ENCODE measurements around the gene CHN2.

Gene CHN2

DNA sequence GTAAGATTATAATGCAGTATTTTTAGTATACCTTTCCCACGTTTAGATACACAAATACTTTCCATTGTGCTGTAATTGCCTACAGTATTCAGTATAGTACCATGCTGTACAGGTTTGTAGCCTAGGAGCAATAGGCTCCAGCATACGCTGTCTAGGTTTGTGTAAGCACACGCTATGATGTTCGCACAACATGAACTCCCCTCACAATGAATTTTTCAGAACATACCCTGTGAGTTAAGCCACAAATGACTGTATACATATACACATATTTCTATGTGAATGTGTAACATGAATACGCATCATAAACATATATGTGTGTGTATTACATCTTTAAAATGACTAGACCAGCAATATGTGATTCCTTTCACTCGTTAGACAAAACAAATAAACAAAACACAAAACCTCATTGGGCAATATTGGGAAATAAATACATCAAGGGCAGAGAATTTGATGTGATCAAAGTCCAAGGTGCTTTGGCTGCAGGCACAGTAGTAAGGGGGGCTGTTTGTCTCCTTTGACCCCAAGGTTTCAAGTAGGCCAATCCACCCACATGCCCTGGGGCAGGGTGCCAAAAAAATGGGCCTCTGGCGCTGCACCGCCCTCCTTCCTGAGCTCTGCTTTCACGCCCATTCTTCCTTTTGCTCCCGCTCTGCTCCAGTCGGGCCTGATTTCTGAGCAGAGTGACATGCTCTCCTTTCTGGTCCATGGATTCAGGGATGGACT, 33.9 kb downstream of the CHN2 start:
- DNase-seq (ENCODE audit: low read depth, low spot score) = no peak

DNA sequence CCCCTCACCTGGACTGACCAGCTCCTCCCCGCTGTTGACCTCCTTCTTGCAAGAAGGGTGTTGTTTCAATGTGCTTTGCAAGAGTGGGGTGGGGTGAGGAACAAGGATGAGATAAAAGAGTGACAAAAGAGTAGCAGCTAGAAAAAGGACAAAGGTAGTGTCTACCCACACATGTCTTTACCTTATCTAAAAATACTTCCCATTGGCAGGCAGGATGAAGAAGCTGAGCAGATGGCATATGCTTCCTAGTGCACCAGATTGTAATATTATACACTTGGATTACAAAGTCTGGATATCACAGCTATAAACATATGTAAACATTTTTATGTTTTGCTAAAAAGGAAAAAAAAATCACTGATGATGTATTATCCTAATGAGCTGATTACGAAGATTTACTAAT, 34.5 kb downstream of the CHN2 start:
- DNase-seq (ENCODE audit: low read depth, low spot score) = no peak

DNA sequence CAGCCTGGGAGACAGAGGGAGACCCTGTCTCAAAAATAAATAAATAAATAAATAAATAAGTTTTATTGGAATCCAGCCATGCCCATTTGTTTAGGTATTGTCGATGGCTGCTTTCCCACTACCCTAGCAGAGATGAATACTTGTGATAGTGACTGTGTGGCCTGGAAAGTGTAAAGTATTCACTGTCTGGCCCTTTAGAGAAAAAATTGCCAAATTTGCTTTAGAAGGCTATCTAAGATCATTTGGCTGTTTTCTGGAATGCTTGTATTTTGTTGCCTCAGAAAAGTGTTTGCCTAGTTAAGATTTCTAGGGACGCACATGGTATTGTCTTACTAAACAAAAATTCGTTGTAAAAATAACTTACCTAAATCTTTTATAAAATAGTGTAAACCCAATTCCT, 35.4 kb downstream of the CHN2 start:
- no peak for DNase-seq (ENCODE audit: low read depth, low spot score)

DNA sequence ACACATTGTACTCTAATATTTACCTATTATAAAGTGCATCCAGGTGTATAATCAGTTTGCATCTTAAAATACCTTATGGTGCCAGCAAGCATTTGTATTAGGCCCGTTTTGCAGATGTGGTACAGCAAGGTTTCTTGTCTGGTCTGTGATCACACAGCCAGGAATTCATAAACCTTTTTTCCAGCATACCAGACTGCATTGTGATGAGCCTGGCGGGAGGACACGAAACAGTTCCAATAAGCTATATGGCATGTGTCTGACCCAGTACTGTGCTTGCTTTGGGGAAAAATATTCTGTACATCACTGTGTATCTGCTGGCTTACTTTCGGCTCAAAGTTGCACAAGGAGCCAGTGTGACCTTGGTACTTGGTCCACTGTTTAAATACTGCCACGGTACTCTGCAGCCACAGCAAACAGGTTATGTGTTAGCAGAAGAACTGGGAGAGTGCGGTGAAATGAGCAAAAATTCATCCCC, 36.3 kb downstream of the CHN2 start:
- no peak for DNase-seq (ENCODE audit: low read depth, low spot score)

DNA sequence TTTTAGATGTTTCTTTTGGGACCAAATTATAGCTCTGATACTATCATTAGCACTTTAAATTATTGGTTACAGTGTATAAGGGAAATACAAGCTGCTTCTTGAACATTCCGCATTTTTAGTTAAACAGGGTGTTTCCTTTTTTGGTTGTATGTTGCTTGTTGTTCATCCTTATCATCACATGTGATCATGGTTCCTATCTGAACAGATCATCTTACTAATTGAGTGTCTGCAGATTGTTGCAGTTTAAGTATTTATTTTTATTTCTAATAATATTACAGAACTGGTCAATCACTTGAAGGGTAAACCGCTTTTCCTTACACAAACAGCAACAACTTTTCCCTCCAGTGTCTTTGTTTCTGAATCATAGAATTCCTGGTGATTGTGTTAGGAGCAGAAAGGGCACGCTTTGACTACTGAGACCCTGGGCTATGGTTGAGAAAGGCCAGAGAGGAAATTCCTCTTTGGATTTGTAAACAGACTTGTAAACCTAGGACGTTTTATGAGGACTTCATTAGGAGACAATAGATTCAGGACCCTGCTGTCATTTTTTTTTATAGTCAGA, 37.2 kb downstream of the CHN2 start:
- DNase-seq (ENCODE audit: low read depth, low spot score) = no peak

DNA sequence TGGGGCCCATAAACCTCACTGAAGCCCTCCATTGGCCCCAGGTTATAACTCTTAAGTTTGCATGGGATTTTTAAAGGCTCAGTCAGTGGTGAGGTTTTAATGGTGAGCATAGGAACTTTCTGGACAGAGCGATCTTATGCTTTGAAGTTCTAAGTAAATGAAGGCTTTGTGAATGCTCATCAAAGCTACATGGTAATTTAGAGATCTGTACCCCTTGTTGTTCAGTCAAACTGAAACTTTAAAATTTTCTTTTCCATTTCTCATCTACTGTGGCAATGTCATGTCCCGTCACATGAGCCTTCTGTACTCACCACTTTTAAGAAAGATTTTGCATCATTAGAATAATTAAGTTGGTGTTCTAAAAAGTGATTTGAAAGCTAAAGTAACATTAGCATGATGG, 39.9 kb downstream of the CHN2 start:
- no peak for DNase-seq (ENCODE audit: low read depth, low spot score)

DNA sequence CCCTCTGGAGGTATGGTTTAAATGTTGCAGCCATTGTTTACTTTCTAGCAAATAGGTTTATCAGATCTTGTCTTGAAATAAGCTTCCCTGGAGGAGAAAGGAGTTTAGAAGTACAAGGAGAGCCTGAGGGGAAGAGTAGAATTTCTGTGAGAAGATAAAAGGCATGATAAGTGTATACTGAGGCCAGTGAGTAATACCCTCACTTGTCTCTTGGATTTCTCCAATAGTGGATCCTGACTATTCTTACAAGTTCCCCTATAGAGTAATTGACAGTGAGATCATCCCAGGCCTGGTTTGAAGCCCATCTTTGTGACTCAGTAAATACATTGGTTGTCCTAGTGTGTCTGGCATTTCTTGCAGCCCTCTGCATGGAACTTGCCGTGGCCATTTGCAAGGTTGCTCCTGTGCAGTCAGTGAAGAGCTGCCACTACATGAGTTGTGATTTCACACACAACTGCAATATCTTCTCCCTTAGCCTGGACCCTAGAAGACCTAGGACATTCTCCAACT, 41.6 kb downstream of the CHN2 start:
- DNase-seq (ENCODE audit: low read depth, low spot score) = no peak

DNA sequence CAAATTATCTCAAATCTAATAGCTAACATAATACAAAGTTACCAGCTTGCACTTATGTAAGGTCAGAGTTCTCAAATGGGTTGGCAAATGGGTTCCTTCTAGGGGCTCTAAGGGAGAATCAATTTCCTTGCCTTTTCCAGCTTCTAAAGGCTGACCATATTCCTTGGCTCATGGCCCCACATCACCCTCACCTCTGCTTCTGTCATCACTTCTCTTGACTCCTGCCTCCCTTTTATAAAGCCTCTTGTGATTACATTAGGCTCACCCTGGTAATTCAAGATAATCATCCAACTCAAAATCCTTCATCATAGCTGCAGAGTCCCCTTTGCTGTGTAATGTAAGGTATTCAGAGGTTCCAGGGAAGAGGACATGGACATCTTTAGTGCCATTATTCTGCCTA, 42.1 kb downstream of the CHN2 start:
- DNase-seq (ENCODE audit: low read depth, low spot score) = no peak

DNA sequence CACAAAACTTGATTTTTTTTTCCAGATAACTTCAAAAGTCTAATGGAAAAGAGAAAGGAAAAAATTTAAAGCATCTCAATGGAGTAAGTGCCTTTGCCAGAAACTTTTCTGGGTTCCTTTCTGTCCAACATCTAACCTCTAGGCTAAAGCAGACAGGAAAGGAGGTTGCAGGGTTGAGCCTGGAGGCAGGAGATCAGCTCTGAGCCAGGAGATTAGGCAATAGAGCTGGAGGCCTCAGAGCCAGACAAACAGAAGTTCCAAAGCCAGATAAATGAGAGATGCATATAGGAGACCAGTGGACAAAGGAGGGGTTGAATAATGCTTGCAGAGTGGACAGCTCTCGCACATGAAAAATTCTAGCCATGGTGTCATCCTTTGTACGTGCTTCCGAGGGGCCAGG, 42.9 kb downstream of the CHN2 start:
- DNase-seq (ENCODE audit: low read depth, low spot score) = no peak

DNA sequence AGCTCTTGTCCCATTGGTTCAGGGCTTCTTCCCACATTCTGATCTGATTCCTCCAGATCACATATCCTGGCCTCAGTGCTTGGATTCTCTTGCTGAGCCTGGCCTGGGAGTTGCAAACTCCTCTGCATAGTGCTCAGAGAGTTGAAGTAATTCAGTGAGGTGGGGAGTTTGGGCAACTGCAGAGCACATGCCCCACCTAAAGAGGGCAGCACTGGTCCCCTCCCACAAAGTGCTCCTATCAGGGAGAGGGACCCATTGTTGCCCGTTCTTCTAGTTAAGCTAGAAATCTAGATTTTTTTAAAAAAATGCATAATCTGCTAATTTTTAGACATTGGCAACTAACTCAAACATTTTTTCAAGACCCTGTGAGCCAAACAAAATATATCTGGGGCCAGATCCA, 45.1 kb downstream of the CHN2 start:
- no peak for DNase-seq (ENCODE audit: low read depth, low spot score)

DNA sequence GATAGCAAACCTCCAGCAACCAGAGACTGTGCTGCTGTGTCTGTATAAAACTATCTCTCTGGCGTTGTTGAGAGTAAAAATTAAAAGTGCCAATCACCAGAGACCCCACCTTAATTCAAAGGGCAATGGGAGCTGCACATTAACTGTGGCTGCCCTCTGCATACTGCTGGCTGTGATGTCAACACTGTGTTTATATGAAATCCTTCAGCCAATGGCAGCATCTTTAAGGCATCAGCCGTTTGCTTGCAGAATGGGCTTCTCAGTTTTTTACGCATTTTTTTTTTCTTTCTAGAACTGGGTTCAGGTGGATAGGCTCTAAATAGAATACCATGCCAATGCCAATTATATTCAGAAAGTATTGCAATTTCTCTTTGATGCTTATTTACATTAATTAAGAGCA, 47.7 kb downstream of the CHN2 start:
- no peak for DNase-seq (ENCODE audit: low read depth, low spot score)

DNA sequence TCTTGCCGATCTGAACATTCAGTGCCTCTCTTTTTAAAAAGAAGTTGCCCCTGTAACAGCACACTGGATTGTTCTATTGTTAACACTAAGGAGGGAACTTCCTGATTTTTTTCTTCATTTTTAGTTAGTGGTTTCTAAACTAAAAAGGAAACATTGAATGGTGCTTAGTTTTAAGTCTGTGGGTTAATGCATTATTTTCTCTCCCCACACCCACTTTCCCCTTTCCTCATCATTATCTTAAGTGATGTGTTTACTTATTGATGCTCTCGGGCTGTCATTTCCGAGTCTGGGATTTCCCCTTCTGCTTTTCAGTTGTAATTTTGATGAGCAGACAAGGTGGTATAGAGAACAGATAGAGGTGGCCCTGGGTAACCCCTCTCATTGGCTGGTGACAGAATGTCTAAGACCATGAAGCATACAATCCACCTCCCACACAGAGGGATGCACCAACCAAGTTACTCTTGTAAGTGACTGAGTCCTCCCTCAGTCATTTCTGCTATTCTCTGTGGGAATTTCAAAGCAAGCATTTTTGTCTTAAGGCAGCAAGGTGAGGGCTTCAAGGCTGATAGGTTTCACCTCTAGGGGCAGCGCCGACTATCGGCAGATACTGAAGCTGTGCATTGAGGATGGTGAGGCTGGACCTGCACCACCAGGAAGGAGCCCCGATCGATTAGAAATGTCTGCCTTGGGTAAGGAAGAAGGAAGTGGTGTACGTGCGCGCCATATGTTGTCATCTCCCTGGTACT, 49.5 kb downstream of the CHN2 start:
- DNase-seq (ENCODE audit: low read depth, low spot score) = no peak

DNA sequence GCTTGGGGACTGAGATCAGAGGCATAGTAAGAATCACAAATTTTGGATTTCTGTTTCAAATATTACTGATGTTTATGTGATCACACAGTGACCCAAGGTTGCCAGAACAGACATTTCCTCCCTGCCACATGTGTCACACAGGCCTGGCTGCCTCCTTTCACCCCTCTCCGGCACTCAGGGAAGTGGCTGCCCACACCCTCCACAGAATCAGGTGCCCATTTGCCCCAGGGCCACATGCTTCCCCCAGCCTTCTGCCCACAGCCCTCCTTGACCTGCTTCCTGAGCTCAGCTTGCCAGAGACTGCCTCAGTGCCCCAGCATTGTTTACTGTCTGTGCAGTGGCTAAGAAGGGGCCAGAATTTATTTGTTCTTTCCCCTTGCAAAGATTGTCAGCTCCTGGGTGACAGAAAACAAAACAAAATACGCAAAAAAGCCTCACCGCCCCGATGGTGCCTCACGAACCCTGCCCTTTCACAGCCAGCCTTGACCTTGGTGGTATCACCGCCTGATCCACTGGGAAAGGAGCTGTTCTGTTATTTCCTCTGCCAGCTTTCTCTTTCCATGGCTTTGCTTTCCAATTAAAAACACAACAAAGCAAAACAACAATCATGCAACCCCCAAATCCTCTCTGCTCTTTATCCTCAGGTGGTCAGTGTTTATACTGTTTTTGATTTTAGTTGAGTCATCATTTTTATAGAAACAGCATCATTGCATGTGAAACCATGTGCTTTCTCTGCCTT, 52.8 kb downstream of the CHN2 start:
- no peak for DNase-seq (ENCODE audit: low read depth, low spot score)

DNA sequence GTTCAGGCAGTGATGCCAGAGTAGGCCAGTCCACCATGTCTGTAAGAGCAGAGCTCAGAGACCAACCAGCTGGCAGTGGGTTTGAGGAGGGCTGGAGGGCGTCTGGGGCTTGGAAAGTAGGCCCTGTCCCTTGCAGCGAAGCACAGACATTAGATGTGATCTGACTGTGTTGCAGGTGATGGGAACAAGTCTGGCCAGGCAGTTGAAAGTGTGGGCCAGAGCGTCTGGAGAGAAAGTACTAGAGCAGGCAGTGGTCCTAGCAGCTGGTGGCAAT, 53.3 kb downstream of the CHN2 start:
- no peak for DNase-seq (ENCODE audit: low read depth, low spot score)

DNA sequence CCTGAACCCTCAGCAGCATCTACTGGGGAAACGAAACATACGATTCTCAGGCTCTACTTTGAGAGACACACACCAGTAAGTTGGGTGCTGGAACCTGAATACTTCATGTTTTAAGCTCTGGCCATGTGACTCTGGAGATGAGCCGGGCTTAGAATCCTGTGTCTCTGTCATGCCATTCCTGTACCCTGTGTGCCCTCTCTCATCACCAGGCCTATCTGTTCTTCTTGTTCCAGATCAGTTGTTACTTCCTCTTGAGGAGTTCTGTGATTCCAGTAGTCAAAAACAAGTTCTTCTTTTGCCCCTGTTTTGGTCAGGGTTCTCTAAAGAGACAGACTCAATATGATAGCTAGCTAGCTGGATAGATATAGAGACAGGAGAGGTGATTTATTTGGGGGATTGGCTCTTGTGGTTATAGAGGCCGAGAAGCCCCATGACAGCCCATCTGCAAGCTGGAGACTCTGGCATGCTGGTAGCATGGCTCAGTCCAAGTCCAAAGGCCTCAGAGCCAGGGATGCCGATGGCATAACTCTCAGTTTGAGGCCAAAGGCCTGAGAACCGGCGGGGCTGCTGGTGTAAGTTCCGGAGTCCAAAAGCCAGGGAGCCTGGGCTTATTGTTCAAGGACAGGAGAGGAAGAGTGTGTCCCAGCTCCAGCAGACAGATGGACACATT, 54.3 kb downstream of the CHN2 start:
- no peak for DNase-seq (ENCODE audit: low read depth, low spot score)

DNA sequence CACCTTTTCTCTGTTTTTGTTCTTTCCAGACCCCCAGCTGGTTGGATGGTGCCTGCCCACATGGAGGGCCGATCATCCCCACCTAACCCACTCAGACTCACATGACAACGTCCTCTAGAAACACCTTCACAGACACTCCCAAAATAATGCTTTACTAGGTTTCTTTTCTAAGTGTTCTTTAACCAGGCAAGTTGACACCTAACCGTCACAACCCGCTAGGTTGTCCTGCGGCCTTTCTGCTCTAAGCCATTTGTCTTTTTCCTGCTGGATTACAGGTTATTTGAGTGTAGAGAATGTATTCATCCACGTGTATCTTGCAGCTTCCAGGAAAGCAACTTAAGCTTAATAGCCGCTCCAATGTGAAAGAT, 54.8 kb downstream of the CHN2 start:
- no peak for DNase-seq (ENCODE audit: low read depth, low spot score)

DNA sequence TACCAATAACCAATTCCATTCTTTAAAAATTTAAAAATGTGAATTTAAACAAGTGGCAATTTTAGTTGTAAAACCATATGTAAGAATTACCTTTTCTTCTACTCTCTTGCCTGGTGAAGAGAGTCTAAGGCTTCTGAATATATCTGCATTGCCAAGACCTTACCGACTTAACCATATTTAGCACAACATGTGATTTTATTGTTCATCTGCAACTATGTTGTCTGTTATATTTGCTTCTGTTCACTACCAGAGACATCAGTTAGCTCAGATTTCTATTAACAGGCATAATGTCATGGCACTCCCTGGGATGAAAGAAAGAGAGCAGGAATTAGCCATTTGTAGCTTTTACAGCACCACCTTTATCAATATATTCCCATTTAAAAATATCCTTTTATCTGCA, 55.3 kb downstream of the CHN2 start:
- DNase-seq (ENCODE audit: low read depth, low spot score) = no peak

DNA sequence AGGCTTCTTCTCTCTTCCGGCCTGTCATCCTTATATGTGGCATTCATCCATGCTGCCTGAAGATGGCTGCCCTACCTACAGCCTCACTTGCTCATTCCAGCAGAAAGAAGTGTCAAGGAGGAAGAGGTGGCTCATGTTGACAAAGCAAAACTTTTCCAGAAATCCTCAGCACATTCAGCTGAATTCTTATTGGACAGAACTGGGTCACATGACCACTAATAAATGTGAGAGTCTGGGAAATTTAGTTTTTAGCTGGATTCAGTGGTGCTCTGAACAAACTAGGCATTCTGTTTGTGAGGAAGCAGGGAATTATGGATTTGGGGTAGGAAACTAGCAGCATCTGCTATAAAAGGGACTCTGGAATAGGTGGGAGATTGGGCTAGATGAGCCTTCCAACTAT, 58.6 kb downstream of the CHN2 start:
- DNase-seq (ENCODE audit: low read depth, low spot score) = no peak

DNA sequence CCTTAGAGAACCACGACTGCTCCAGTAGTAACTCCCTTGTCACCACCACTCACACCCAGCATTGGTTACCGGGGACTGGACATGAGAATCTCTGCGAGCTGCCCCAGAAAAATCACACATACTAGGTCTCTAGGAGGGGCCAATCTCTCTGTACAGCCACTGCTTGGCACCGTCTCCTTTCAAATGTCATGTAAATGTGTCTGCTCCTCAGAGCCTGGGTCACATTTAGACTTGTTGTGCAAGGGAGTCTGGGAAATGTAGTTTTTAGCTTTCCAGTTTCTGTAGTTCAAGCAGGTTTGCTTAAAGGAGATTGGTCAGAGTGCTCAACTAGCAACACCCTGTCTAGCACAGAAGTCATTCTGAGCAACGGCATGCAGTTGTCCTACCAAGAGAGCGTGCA, 60.0 kb downstream of the CHN2 start:
- DNase-seq (ENCODE audit: low read depth, low spot score) = no peak

DNA sequence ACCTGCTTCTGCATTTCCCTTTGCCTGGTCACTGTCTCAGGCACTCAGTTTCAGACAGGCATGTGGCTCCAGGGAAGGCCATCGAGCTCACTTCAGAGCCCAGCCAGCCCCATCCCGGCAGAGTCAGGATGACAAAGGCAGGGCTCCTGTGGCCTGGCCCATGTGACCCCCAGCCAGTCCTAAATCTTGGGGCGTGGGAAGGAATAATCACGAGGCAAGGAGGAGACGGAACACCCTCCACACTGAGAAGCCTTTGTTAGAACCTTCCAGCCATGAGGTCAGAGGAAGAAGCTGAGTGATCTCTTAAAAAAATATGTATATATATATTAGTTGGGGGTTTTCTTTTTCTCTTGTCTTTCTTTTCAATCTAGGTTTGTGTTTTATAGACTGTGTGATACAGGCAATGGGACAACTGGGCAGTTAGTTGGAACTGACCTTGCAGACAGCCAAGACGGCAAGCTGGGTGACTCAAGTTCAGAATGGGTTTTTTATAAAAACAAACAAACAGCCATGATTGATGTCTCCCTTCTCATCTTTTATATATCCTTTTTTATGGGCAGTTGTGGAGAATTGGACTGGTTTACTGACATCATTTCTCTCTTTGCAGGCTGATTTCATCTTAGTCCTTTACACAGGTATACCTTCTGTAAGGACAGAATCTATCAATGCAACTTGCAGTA, 60.8 kb downstream of the CHN2 start:
- no peak for DNase-seq (ENCODE audit: low read depth, low spot score)
